ENCODE data around the gene MRPS24. TPM values are rescaled to one million over a fixed set of nuclear protein-coding genes. Genes with fewer than 3 reads are reported as not detected.
A peak's percentile ranks its signal among the peaks of the same experiment; 100 is the strongest.

Gene MRPS24
- total and polyA plus RNA-seq, 4 donors = 53.6 to 112 (median 83.7) TPM

DNA sequence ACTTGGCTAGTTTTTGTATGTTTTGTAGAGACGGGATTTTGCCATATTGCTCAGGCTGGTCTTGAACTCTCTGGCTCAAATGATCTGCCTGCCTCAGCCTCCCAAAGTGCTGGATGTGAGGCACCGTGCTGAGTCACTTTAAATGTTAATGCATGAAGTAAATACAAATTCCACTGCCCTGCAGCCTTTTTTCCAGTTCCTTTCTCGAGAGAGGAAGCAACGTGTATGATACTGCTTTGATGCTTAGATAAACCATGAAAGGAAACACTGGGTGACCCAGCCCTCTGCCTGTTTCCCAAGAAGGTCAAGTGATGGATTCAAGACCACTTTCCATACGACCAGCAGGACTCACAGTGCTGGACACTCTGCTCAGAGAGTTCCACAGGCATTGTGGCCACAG, 11.3 kb upstream of the MRPS24 start:
- H3K9me3 ChIP-seq (ENCODE audit: control insufficient read depth, low read length) = no peaks in the 10 kb centered on the region
- H3K36me3 ChIP-seq (ENCODE audit: control insufficient read depth in 1 of 2, insufficient read depth in 2 of 2, low read length in 1 of 2) = peaks cover 0 to 2% of the 10 kb centered on the region in 2 donors
- intact Hi-C loops (cut with DNase I) = no loop called here
- DNase-seq (no peak), ATAC-seq (ENCODE audit: low FRiP score) (no peak)
- H3K4me1 ChIP-seq (ENCODE audit: control insufficient read depth in 1 of 2, insufficient read depth in 2 of 2, low read length in 2 of 2) = peaks cover 0 to 3% of the 10 kb centered on the region in 2 donors
- no peaks in the 10 kb centered on the region for H3K27me3 ChIP-seq (ENCODE audit: control insufficient read depth in 1 of 2, insufficient read depth in 2 of 2, low read length in 1 of 2)
- H3K4me3 ChIP-seq (ENCODE audit: low read length in 2 of 2) = no peak overlapping the region
- WGBS, 2 donors = 74 to 83% methylated on average over 5 of the region's 5 CpGs
- H3K27ac ChIP-seq (ENCODE audit: low read depth in 1 of 2, low read length in 2 of 2) = no peak overlapping the region

DNA sequence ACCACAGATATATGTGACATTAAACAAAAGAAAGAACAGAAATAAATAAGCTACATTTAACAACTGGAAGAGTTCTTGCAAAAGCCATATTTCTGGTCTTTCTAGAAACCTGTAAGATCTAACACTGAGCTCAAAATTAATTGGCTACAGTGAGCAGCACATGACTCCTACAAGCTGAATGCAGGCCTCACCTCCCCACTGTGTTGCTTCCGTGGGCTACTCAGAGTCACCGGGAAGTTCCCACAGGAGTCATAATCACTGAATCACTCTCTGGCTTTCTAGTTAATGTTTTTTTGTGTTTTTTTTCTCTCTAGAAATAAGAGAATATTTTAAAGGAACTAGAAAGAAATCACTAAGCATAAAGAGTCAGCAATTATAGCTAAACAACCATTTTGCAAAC, 10.2 kb upstream of the MRPS24 start:
- Histone ChIP-seq H3K36me3 (ENCODE audit: control insufficient read depth in 1 of 2, insufficient read depth in 2 of 2, low read length in 1 of 2) (peaks cover 0 to 2% of the 10 kb centered on the region in 2 donors), H3K27me3 (ENCODE audit: control insufficient read depth in 1 of 2, insufficient read depth in 2 of 2, low read length in 1 of 2) (no peaks in the 10 kb centered on the region), H3K27ac (ENCODE audit: low read depth in 1 of 2, low read length in 2 of 2) (peak overlapping the region in 1 of 2 donors; percentile 84), H3K4me1 (ENCODE audit: control insufficient read depth in 1 of 2, insufficient read depth in 2 of 2, low read length in 2 of 2) (peaks cover 0 to 3% of the 10 kb centered on the region in 2 donors), H3K4me3 (ENCODE audit: low read length in 2 of 2) (no peak overlapping the region), H3K9me3 (ENCODE audit: control insufficient read depth, low read length) (no peaks in the 10 kb centered on the region)
- ATAC-seq (ENCODE audit: low FRiP score) (no peak), DNase-seq (no peak)
- intact Hi-C loops (cut with DNase I) = no loop called here
- WGBS, 2 donors = 11 to 19% methylated on average over 2 of the region's 2 CpGs

DNA sequence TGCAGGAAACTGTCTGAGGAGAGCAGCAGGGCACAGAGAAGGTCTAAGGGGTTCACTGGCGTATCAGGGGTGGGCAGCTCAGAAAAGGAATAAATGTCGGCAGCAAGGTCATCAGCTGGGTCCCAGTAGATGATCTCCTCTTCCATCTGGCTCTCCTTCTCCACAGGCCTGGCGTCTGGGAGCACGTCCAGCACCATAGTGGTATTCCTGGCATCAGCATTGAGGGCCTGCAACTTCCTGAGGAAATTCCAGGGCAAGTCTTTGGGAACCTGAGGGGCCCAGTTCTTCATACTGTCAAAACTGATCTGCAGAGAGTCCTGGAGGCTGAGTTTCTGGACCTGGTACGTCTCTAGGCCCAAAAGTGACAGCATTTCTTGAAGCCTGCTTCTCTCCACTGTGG, 9.6 kb upstream of the MRPS24 start:
- no peaks in the 10 kb centered on the region for H3K27me3 ChIP-seq (ENCODE audit: control insufficient read depth in 1 of 2, insufficient read depth in 2 of 2, low read length in 1 of 2)
- no peaks in the 10 kb centered on the region for H3K9me3 ChIP-seq (ENCODE audit: control insufficient read depth, low read length)
- no peak overlapping the region for H3K4me3 ChIP-seq (ENCODE audit: low read length in 2 of 2)
- ATAC-seq (ENCODE audit: low FRiP score) = no peak
- H3K4me1 ChIP-seq (ENCODE audit: control insufficient read depth in 1 of 2, insufficient read depth in 2 of 2, low read length in 2 of 2) = peaks cover 0 to 3% of the 10 kb centered on the region in 2 donors
- DNase-seq = peak in 1 of 2 donors; percentile 70
- WGBS, 2 donors = 26 to 28% methylated on average over 5 of the region's 5 CpGs
- H3K36me3 ChIP-seq (ENCODE audit: control insufficient read depth in 1 of 2, insufficient read depth in 2 of 2, low read length in 1 of 2) = peaks cover 0 to 2% of the 10 kb centered on the region in 2 donors
- intact Hi-C loops (cut with DNase I) = no loop called here
- H3K27ac ChIP-seq (ENCODE audit: low read depth in 1 of 2, low read length in 2 of 2) = peak overlapping the region in 1 of 2 donors; percentile 84

DNA sequence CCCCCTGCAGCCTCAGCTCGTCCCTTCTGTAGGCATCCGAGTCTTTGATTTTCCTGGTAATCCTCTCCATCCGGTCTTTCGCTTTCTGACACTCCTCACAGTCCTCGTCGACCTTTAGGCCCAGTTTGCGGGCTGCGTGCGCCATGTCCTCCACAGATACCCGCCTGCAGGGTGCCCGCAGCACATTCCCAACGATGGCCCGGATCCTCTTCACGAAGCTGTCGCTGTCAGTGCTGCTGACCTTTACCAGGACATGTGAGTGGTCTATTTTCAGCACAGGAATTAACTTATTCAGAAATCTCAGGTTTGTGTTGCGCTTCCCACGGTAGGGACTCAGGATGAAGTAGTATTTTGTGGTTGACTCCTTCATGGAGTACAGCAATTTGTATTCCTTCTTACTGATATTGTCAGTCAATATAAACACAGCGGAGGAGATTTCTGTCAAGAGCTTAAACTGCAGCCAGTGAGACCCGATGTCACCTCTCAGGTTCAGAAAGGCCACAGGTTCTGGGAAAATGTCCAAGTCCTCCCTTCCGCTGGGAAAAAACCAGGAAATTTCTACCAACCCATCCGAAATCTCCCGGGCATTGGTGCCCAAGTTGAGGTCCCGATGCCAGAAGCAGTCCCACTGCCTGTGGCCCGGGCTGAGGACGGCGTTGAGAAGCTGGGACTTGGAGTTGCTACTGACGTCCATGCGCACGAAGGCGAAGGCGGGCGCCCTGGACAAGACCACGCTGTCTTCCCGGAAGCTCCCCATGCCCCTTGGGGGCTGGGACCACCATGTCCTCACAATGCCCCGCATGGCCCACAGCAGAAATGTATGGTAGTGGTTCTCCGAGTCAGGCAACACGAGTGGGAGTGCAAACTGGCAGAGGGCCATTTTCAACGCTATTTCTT, 8.9 kb upstream of the MRPS24 start:
- 86 to 89% methylated on average over 38 of the region's 38 CpGs for WGBS, 2 donors
- no peaks in the 10 kb centered on the region for H3K9me3 ChIP-seq (ENCODE audit: control insufficient read depth, low read length)
- H3K27ac ChIP-seq (ENCODE audit: low read depth in 1 of 2, low read length in 2 of 2) = peak overlapping the region in 1 of 2 donors; percentile 56
- H3K4me3 ChIP-seq (ENCODE audit: low read length in 2 of 2) = no peak overlapping the region
- H3K4me1 ChIP-seq (ENCODE audit: control insufficient read depth in 1 of 2, insufficient read depth in 2 of 2, low read length in 2 of 2) = peaks cover 0 to 3% of the 10 kb centered on the region in 2 donors
- intact Hi-C loops (cut with DNase I) = no loop called here
- H3K27me3 ChIP-seq (ENCODE audit: control insufficient read depth in 1 of 2, insufficient read depth in 2 of 2, low read length in 1 of 2) = no peaks in the 10 kb centered on the region
- no peak for ATAC-seq (ENCODE audit: low FRiP score)
- no peak for DNase-seq
- H3K36me3 ChIP-seq (ENCODE audit: control insufficient read depth in 1 of 2, insufficient read depth in 2 of 2, low read length in 1 of 2) = peaks cover 0 to 2% of the 10 kb centered on the region in 2 donors

DNA sequence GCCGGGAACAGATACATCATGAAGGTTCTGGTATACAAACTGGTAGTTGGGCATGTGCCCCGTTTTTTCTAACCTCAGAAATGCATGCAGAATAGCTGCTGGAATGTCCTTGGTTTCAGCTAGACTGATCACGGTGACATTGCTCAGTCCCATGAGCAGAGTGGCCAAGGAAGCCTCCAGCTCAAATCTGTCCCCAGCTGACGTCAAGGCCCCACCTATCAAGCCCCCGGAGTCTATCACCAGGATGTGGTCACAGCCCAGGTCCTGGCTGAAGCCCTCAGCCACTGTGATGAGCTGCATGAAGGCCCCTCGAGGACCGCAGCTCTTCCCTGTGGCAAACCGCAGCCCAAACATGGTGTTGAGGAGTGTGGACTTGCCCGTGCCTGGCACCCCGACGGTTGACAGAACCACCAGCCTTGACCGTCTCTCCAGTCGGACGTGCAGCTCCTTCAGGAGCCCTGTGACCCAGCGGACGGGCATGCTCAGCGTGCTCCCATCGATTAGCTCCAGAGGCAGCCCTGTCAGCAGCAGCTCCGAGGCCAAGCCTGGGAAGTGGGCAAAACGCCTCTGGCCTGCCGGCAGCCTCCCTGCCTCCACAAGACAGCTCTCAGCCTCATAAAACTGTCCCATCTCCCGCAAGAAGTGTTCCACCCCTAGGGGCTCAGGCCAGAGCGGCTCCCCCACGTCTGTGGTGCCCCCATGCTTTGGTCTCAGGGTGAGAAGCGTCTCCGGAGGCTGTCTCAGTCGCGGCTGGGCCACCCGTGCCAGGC, 7.8 kb upstream of the MRPS24 start:
- H3K9me3 ChIP-seq (ENCODE audit: control insufficient read depth, low read length) = no peaks in the 10 kb centered on the region
- 89 to 94% methylated on average over 25 to 29 of the region's 29 CpGs for WGBS, 2 donors

GRCh38 chr7:43876241-43876640, 6.9 kb upstream of the MRPS24 start:
- 87 to 96% methylated on average over 7 of the region's 7 CpGs for WGBS, 2 donors
- H3K27ac ChIP-seq (ENCODE audit: low read depth in 1 of 2, low read length in 2 of 2) = no peak overlapping the region
- no peak for DNase-seq
- intact Hi-C loops (cut with DNase I) = no loop called here
- no peaks in the 10 kb centered on the region for H3K9me3 ChIP-seq (ENCODE audit: control insufficient read depth, low read length)
- no peaks in the 10 kb centered on the region for H3K27me3 ChIP-seq (ENCODE audit: control insufficient read depth in 1 of 2, insufficient read depth in 2 of 2, low read length in 1 of 2)
- no peak overlapping the region for H3K4me3 ChIP-seq (ENCODE audit: low read length in 2 of 2)
- H3K4me1 ChIP-seq (ENCODE audit: control insufficient read depth in 1 of 2, insufficient read depth in 2 of 2, low read length in 2 of 2) = no peaks in the 10 kb centered on the region
- no peak for ATAC-seq (ENCODE audit: low FRiP score)
- H3K36me3 ChIP-seq (ENCODE audit: control insufficient read depth in 1 of 2, insufficient read depth in 2 of 2, low read length in 1 of 2) = peaks cover 0 to 2% of the 10 kb centered on the region in 2 donors

More for the DNA sequence above, 7.8 kb upstream of the MRPS24 start:
- Histone ChIP-seq H3K4me3 (ENCODE audit: low read length in 2 of 2) (no peak overlapping the region), H3K27me3 (ENCODE audit: control insufficient read depth in 1 of 2, insufficient read depth in 2 of 2, low read length in 1 of 2) (no peaks in the 10 kb centered on the region), H3K4me1 (ENCODE audit: control insufficient read depth in 1 of 2, insufficient read depth in 2 of 2, low read length in 2 of 2) (peaks cover 0 to 3% of the 10 kb centered on the region in 2 donors), H3K36me3 (ENCODE audit: control insufficient read depth in 1 of 2, insufficient read depth in 2 of 2, low read length in 1 of 2) (peaks cover 0 to 2% of the 10 kb centered on the region in 2 donors), H3K27ac (ENCODE audit: low read depth in 1 of 2, low read length in 2 of 2) (no peak overlapping the region)
- intact Hi-C loops (cut with DNase I) = no loop called here
- ATAC-seq (ENCODE audit: low FRiP score) = no peak
- peak in 1 of 2 donors; percentile 72 for DNase-seq

- ATAC-seq (ENCODE audit: low FRiP score) (no peak), DNase-seq (peak; percentile 70 to 85)
- Histone ChIP-seq H3K27ac (ENCODE audit: low read depth in 1 of 2, low read length in 2 of 2) (peak overlapping the region in 1 of 2 donors; percentile 53), H3K27me3 (ENCODE audit: control insufficient read depth in 1 of 2, insufficient read depth in 2 of 2, low read length in 1 of 2) (no peaks in the 10 kb centered on the region), H3K9me3 (ENCODE audit: control insufficient read depth, low read length) (no peaks in the 10 kb centered on the region), H3K4me3 (ENCODE audit: low read length in 2 of 2) (no peak overlapping the region), H3K4me1 (ENCODE audit: control insufficient read depth in 1 of 2, insufficient read depth in 2 of 2, low read length in 2 of 2) (no peaks in the 10 kb centered on the region), H3K36me3 (ENCODE audit: control insufficient read depth in 1 of 2, insufficient read depth in 2 of 2, low read length in 1 of 2) (peaks cover 0 to 2% of the 10 kb centered on the region in 2 donors)
- intact Hi-C loops (cut with DNase I) = loop anchor here in 1 of 2 donors (5.0 kb wide), 1 partner anchor 54 kb away; the partner anchor contains the start of gene UBE2D4
- 86 to 87% methylated on average over 5 of the region's 5 CpGs for WGBS, 2 donors
These were observed 4.0 kb upstream of the MRPS24 start for GRCh38 chr7:43873300-43873699.

GRCh38 chr7:43872406-43873110, 3.2 kb upstream of the MRPS24 start:
- DNase-seq = peak; percentile 76 to 79
- Histone ChIP-seq H3K9me3 (ENCODE audit: control insufficient read depth, low read length) (no peaks in the 10 kb centered on the region), H3K4me3 (ENCODE audit: low read length in 2 of 2) (no peak overlapping the region), H3K27me3 (ENCODE audit: control insufficient read depth in 1 of 2, insufficient read depth in 2 of 2, low read length in 1 of 2) (no peaks in the 10 kb centered on the region), H3K36me3 (ENCODE audit: control insufficient read depth in 1 of 2, insufficient read depth in 2 of 2, low read length in 1 of 2) (no peaks in the 10 kb centered on the region), H3K4me1 (ENCODE audit: control insufficient read depth in 1 of 2, insufficient read depth in 2 of 2, low read length in 2 of 2) (no peaks in the 10 kb centered on the region), H3K27ac (ENCODE audit: low read depth in 1 of 2, low read length in 2 of 2) (peak overlapping the region; percentile 29 to 86)
- intact Hi-C loops (cut with DNase I) = loop anchor here in 1 of 2 donors (5.0 kb wide), 1 partner anchor 55 kb away; the partner anchor contains the start of gene UBE2D4
- peak; percentile 65 for ATAC-seq (ENCODE audit: low FRiP score)
- WGBS, 2 donors = 10 to 17% methylated on average over 7 of the region's 7 CpGs

All from aorta (tissue), 5 donors.